Stimulated activated naive CD8-positive, alpha-beta T cell treated with anti-CD3 and anti-CD28 coated beads, Interleukin-15, Interleukin-2, amounts not matched to agents 100 ng/mL and 50 ng/mL, for 24 hours (primary cell): ENCODE results near the gene KCNJ6.

Source experiments
- H3K27ac Mint-ChIP-seq: one replicate; pipeline ENCODE4 v1.8.0; 2021; ENCODE audit warnings: mild to moderate bottlenecking, mixed read lengths
- H3K27me3 Mint-ChIP-seq: one replicate; pipeline ENCODE4 v1.8.0; 2021; ENCODE audit warnings: mixed read lengths
- H3K36me3 Mint-ChIP-seq: one replicate; pipeline ENCODE4 v1.8.0; 2021; ENCODE audit warnings: low read depth, mixed read lengths
- H3K4me1 Mint-ChIP-seq: one replicate; pipeline ENCODE4 v1.8.0; 2021; ENCODE audit warnings: low read depth, mixed read lengths
- H3K4me3 Mint-ChIP-seq: one replicate; pipeline ENCODE4 v1.8.0; 2021; ENCODE audit warnings: mild to moderate bottlenecking, mixed read lengths
- H3K9me3 Mint-ChIP-seq: one replicate; pipeline ENCODE4 v1.8.0; 2021; ENCODE audit warnings: mixed read lengths

KCNJ6 gene

DNA sequence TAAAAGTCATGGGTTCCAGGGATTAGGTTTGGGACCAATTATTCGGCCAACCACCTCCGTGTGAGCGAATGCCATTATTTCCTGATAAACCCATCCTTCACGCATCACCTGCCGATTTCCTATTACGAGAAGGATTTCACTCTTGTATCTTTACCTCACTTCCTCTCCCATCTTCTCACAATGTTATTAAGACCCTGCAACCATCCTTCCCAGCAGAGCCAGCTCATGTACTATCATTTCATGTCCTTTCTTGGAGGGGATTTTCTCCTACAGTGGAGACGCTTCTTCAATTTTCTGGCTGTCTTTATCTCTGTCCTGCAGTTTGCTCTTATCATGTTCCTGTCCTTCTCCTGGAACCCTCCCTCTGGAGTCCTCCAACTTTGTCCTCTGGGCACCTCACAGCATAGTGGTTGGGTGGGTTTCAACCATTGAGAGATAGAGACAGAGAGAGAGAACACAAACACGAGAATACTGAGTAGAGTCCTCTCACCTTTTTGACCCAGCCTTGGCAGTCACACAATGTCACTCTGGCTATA, 357.5 kb downstream of the KCNJ6 start:
- H3K36me3 Mint-ChIP-seq: no peaks in the 10 kb centered on the region

More for the DNA sequence above, 357.5 kb downstream of the KCNJ6 start:
- Mint-ChIP-seq H3K27me3 (peaks cover 4% of the 10 kb centered on the region), H3K4me1 (peaks cover 8% of the 10 kb centered on the region), H3K27ac (no peak overlapping the region), H3K4me3 (no peak overlapping the region), H3K9me3 (peaks cover 9% of the 10 kb centered on the region)
